DMS 273 (cell line): Measurements from ENCODE around the gene NUDT8.
"Not testable (repeated sequence)": the region's sequence is repeated elsewhere in the genome, so short reads cannot be mapped to it uniquely, and the experiment has no call there.

ENCODE experiments used
- DNase-seq: peaks from one replicate; lab custom pipeline; 2025; ENCODE audit not compliant: unreplicated experiment; lab: John Stamatoyannopoulos, UW

NUDT8 gene

DNA sequence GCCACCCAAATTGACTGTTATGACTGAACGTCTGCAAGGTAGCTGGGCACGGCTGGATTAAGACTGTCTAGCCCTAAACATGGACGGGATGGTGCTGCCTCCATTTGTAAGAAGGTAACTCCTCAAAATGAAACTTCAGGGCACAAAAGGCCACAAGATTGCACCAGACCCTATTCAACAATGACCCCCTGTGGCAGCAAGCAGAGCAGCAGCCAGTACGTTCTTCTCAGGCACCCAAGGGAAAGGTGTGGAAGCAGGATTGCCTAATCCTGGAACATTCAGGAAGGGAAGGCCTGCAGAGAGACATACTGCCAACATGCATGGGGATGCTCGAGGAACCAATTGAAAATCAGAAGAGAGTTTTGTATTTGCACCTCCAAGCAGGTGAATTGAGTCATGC, 14.3 kb upstream of the NUDT8 start:
- DNase-seq = peak; percentile 25

DNA sequence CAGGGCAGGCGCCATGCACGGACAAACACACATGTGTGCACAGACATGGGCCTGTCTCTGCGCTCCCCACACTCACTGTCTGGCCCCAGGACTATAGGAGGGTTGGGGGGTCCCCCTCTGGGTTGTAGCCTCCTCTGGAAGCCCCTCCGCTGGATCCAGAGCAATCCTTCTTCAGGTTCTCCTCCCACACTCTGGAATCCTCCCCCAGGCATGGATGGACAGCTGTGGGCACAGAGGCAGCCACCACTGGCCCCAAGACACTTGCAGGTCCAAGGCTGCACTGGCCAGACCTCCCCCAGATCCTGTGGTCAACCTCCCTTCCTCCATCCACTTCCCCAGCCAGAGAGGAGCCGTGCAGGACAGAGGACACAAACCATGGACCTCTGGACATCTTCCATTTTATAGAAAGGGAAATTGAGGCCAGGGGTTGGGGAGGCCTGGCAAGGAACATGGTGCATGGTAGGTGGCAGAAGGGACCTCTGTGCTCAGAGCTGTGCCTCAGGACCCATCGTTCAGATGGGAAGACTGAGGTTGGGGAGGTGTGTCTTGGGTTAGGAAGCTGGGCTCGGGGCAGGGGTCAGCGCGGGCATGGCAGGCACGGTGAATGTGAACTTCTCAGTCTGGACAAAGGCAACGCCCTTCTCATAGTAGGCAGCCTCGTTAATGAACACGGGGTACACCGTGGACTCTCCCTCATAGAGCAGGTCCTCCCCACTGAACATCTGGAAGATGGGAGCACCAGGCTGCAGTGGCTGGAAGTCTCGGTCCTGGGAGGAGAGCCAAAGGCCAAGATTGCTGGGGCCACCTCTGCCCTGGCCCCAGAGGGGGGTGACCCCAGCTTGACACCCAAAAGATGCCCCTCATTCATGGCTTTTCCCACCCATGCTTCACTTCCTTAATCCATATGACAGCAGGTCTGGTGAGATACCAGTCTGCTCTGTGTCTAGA, 12.7 kb upstream of the NUDT8 start:
- DNase-seq = no peak

DNA sequence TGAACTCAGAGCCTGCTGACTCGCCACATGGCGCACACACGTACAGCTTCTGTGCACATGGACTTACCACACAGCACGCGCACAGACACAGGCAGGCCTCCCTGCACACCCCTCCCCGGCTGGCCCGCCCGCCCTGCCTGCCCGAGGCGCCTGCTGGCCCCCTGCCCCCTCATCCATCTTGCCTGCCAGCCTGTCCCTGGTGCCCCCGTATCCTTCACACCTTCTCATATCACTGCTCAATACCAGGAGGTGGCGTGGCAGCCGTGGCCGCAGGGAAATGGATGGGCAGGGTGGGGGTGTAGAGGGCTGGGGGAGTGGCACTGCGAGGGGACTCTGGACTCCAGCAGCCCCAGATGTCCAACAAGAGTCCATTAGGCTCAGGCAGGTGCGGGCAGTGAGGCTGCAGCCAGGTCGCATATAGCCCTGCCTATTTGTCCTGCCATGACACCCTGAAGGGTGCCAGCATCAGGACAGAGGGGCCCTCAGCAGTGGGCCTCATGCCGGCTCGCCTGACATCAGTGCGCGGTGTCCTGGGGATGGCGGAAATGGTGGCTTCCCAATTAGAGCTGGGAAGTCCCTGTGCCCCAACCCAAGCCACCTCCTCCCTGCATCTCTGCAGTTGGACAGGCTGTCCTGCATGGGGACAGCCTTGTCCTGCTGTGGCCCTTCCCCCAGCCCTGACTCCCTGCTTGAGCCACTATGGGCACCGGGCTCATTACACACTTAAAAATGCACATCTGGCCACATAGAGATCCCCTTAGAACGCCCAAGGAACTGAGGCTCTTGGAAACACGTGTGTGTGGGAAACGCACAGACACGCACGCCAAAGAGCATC, 11.8 kb upstream of the NUDT8 start:
- DNase-seq = no peak

DNA sequence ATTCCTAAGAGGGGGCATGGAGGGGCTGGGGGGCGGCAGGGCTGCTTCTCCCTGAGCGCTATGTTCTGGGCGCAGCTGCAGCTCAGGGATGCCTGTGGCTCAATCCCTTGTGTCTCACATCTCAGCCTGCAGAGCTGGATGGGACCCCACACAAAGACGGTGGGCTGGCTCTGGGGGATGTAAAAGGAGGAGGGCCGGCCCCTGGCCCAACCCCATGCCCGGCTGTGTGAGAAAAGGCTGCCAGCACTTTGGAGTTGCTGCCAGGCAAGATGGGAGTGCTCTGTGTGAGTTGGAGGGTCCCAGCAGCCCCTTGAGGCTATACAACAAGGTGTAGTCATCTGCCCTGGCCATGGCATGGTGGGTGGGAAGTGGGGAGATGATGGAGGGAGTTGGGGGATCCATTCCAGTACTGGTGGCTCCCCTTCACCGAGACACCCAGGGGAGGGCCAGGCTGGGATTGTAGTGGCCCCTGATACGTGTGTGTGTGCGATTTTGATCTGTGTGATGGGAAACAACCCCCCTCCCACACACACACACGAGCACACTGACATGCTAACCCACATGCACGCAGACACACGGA, 11.1 kb upstream of the NUDT8 start:
- DNase-seq = no peak

DNA sequence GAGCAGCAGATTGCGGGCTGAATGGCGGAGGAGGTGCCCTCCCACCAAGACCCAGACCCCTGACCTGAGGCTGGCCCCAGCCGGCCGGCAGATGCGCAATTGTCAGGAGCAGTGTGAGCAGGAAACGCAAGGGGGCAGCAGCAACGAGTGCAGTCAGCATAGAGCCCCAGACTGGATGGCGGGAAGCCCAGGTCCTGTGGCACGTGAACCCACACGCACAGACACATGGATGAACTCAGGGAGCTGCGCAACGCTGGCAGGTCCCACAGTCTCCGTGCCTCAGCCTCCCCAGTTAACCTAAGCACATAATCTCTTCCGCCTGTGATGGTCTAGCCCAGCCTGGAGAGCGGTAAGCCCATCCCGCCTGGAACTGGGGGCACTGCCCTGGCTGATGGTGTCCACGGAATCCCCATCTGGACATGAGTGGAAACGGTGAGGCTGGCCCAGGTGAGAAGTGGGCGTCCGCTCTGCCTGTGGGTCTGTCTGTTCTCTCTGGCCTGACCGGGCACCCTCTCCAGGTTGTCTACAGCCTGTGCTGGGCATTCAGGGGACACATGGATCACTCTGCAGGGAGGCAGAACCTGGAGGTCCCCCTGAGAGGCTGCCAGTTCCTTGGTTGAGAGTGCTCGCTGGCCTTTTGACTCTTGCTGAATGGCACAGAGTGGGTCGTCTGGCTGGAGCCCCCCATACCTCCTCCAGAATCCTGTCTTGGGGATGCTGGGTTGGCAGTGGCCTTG, 10.5 kb upstream of the NUDT8 start:
- DNase-seq = peak; percentile 68

DNA sequence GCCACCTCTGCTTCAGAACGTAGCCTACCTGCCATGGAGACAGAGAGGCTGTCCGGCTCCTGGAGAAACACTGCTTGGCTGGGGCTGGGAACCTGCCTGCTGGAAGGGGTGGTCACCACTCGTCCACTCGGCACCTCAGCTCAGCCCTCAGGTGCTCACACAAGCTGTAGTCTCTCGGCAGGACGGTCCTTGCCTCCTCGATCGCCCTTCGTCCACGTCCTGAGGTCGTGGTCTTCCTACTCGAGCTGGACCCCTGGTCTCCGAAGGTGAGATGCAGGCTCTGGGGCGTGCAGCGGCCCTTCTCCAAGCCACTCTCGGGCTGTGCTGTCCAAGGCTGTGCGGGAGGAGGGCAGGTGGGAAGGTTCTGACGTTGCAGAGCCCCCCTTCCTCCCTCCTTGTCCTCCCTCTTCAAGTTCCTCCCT, 9.7 kb upstream of the NUDT8 start, which contains the start of gene TBX10:
Gene TBX10 (minus strand): TSS at position 326 of the 422 bp plus-strand sequence. CDS start 291 bp downstream, at position 35.
- no peak for DNase-seq

DNA sequence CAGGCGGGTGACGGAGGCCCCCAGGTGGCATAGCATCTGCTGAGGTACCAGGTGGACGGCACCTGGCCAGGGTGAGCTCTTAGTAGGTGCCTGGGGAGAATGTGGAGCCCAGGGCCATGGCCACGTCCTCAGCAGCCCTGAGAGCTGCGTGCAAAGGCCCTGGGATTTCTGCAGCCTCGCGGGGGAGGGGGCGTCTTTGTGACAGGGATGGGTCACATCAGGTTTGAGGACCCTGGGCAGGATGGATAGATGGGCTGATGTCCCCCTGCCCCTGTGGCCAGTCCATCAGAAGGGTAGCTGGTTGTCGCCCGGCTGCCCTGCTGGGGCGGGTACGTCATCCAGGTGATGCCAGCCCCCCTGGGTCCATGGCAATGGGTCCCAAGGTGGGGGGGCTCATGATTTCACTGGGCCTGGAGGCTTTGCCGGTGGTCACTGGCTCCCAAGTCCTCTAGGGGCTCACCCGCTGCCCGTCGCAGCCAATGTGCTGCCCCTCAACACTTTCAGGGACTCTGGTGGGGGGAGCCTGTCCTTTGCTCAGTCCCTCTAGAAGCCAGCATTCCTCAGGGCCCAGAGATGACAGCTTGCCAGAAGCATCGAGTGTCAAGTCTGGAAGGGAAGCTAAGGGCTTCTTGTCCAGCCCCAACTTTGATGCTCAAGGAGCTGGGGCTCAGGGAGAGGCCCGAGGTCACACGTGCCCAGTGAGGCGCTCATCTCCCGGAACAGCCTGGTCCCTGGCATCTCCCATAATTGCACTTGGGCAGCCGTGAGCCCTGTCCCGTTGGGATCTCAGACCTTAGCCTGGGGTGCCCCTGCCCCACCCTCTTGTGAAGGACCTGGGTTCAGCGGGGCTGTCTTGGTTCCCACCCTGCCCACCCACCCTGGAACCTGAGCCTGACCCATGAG, 9.0 kb upstream of the NUDT8 start:
- no peak for DNase-seq

DNA sequence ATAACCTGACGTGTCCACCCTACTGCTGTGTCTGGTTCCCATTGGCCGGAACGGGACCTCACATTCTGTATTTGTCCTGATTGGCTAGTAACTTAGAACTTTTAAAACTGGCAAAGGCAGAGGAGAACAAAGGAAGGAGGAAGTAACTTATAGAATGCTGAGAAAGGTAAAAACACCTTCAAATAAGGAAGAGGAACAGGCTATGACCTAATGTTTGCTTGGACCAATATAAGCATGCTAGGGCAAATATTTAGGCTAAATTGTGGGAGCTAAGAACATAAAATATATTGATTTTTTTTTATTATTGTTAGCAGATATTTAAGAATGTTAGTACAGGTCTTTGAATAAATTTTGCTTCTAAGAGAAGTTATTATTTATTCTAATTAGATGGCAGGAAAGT, 7.7 kb upstream of the NUDT8 start:
- not testable (repeated sequence) for DNase-seq

DNA sequence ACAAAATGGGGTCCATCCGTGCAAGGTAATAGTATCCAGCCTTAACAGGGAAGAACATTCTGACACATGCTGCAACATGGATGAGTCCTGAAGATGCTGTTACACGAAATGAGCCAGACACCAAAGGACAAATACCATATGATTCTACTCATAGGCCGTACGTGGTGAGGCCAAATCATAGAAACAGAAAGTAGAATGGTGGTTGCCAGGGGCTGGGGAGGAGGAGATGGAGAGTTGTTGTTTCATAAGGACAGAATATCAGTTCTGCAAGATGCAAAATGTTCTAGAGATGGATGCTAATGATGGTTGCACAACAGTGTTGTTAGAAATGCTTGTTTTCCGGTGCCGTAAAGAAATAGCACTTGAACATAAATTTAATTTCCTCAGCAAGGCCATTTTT, 7.2 kb upstream of the NUDT8 start:
- no peak for DNase-seq

DNA sequence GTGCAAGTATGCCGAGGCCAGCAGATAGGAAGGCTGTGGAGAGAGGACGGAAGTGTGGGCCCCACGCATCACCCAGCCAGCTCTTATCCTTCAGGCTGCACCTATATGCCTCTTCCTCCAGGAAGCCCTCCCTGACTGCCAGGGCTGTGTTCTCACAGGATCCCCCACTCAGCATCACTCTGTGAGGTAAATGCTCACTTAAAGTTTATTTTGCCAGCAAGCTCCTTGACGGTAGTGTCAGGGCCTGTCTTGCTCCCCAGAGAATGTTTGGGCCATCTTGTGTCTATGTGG, 5.4 kb upstream of the NUDT8 start:
- no peak for DNase-seq

DNA sequence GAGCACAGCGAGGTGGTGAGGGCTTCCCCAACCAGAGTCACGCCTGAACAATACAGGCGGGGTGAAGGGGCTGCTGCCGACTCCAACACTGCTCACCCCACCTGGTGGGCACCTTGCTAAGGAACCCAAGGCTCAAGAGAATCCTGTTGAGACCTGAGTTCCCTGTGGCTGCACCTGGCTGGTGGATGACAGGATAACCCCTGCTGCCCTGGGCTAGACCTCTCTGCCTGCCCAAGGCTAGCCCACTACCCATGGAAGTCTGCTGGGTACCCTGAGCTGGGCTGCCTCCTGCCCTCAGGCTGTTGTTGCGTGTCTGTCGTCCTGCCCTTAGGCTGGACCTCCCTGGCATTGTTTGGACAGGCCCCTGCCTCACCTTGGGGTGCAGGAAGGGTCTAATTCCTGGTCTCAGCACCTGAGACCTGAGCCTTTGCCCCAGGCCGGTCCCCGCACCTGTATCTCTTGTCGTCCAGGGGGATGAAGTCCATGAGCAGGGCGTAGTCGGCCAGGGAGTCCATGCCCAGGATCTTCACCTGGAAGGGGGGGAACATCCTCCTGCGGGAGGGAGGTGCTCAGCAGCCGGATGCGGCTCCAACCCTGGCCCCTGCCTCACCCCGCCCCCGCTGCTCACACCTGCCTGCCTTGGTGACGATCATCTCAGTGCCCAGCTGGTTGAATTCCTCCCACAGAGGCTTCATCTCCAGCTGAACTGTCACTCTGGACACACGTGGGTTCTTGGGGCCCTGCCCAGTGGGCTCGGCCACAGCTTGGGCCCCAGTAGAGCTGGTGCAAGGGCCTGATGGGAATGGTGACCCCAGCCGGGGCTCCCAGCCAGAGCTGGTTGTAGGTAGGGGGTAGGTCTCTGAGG, 4.9 kb upstream of the NUDT8 start:
- no peak for DNase-seq

DNA sequence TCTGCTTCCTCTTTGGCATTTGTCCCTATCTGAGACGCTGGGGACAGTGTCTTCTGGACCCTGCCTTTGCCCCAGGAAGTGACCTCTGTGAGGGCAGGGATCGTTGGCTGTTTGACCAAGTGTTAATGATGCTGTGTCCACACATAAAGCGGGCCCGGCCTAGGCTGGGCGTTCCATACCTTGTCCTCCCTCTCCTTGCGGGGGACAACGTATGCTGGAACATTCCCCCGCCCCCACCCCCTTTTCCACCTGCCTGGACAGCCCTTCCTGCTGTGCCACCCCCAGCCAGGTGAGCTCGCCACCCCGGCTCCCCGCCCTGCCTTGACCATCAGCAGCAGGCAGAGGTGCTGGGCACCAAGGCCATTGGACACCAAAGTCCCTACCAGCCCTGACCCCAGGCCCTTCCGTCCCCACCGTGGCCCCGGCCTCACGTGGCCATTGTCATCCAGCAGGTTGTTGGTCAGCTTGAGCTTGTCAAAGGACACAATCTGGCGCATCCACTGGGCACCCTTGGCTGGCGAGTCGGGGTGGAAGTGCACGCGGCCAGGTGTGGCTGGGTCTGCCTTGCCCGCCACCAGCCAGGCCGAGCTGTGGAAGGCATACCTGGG, 4.1 kb upstream of the NUDT8 start:
- no peak for DNase-seq

DNA sequence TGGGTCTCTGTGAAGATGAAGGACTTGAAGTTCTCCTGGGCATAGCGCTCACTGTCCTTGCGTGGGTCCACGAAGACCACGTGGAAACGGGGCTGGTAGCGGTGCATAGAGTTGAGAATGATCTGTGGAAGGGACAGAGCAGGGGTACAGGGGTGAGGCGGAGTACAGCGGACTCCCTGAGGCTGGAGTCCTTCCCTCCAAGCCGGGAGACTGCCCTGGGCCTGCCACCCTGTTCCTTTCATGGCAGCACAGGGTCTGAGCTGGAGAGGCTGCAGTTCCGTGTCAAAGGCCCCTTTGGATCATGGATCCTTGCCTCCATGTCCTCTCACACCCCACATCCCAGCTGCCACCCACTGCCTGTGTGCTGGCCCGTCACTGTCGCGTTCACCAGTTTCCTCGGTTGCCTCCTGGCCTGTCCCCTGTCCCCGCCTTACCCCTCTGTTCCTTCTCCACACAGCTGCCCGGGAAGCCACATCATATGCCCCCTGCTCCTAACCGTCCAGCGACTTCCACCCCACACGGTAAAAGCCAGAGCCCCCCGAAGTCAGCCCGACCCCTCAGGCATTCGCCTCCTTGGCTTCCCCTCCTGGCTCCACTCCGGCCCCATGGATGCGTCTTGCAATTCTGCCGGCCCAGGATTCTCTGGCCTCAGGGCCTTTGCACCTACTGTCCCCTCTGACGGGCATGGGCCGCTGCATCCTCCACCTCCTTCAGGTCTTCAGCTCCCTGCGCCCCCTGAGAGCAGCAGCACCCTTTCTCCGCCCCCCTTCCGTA, 3.4 kb upstream of the NUDT8 start:
- DNase-seq = no peak

DNA sequence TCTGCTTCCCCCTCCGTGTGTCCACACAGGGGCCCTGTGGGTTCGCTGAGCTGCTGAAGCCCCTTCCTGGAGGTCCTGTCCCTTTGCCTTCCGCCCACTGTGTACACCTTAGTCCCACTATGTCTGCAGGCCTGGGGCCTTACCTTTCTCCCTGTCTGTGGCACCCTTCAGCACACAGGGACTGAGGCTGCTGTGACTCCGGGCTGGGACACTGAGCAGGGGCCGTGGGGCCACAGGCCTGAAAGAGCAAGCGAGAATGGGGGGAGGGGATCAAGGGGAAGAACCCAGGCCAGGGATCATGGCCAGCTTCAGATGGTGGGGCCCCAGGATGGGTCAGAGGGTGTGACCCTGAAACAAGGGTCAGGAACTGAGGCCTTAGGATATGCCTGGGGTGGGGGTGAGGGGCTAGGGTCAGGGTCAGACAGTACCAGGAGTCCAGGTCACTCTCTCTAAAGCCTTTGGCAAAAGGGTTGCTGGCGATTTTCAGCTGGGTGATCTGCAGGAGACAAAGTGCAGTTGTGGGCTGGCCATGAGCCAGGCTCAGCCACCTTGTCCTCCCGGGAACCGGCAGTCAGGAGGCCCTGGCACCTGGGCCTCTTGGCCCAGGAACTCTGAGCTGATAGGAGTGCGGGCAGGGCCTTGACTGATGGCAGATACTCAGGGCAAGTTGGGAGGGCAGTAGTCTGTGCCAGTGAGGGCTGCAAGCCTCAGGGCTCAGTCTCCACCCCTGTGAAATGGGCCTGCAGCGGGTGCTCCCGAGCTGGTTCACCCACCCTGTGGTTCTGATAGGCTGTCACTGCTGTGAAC, 2.6 kb upstream of the NUDT8 start:
- DNase-seq = no peak

DNA sequence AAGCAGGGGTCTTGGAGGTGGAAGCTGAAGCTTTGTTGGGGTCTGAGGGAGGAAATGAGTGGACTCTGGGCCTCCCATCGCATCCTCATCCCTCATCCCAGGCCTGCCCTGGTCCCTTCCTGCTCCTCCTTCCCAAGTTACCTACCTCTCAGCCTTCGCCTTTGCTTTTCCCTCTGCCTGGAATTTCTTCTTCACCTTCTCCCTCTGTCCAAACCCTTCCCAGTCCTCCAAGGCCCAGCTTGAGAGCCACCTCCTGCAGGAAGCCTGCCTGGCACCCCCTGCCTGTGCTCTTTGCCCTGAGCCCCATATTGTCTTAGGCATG, 2.1 kb upstream of the NUDT8 start:
- DNase-seq = no peak

DNA sequence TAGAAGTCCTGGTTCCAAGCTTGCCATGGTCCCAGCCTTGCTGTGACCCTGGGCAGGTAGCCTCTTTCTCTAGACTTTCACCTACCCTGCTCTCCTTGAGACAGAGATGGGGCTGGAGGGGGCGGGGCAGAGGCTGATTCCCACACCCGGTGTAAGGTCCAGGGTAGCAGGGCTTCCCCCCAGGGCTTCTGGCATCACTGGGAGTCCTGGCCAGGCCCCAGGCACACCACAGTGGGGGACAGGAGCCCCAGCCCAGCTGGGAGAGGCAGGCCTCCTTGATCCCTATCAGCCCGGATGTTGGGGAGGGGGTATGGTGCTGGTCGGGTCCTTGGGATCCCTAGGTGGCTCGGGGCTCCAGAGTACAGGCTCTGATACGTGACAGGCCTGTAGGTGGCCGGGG, 1.7 kb upstream of the NUDT8 start:
- DNase-seq = no peak

DNA sequence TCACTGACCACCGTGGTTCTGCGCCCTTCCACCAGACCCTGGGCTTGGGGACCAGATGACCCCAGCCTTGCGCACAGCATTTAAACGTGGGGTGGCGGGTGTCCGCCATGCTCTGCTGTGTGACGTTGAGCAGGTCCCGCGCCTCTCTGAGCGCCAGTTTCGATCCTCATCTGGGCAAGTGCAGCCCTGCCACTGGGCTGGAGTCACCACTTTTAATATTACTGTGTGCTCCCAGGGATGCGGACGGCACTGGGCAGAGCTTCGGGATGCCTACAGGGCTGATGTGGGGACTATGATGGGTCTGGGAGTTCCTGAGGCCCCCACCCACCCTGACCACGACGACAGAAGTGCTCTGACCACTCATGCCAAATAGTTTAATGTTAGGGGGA, 1.2 kb upstream of the NUDT8 start:
- no peak for DNase-seq
